T-helper 1 cell treated with Interleukin-12 subunit alpha and Interleukin-12 subunit beta and Interleukin-4 antibody, amounts not matched to agents 30 μg/mL and 1 μg/mL, for 36 hours (primary cell): ENCODE measurements around the gene ZBP1.

Experiments used
- H3K27ac Mint-ChIP-seq: one replicate; pipeline ENCODE4 v1.8.0; 2021; ENCODE audit warnings: mild to moderate bottlenecking, mixed read lengths
- H3K27me3 Mint-ChIP-seq: one replicate; pipeline ENCODE4 v1.8.0; 2021; ENCODE audit warnings: low read depth, mixed read lengths
- H3K36me3 Mint-ChIP-seq: one replicate; pipeline ENCODE4 v1.8.0; 2021; ENCODE audit warnings: low read depth, mixed read lengths
- H3K4me1 Mint-ChIP-seq: one replicate; pipeline ENCODE4 v1.8.0; 2021; ENCODE audit warnings: low read depth, mixed read lengths
- H3K4me3 Mint-ChIP-seq: one replicate; pipeline ENCODE4 v1.8.0; 2021; ENCODE audit warnings: mild to moderate bottlenecking, moderate library complexity, mixed read lengths
- H3K9me3 Mint-ChIP-seq: one replicate; pipeline ENCODE4 v1.8.0; 2021; ENCODE audit warnings: mixed read lengths

Gene ZBP1

GRCh38 chr20:57577679-57578475 lies 42.3 kb downstream of the ZBP1 start:
- Mint-ChIP-seq H3K9me3 (no peaks in the 10 kb centered on the region), H3K36me3 (no peaks in the 10 kb centered on the region), H3K4me1 (no peaks in the 10 kb centered on the region), H3K27ac (no peak overlapping the region), H3K27me3 (peaks cover 17% of the 10 kb centered on the region), H3K4me3 (no peak overlapping the region)

- Mint-ChIP-seq H3K36me3 (no peaks in the 10 kb centered on the region), H3K27me3 (peaks cover 22% of the 10 kb centered on the region), H3K27ac (no peak overlapping the region), H3K4me1 (no peaks in the 10 kb centered on the region), H3K9me3 (no peaks in the 10 kb centered on the region), H3K4me3 (no peak overlapping the region)
Measured at GRCh38 chr20:57576617-57577550, 43.3 kb downstream of the ZBP1 start.

- no peak overlapping the region for H3K27ac Mint-ChIP-seq
- H3K36me3 Mint-ChIP-seq: no peaks in the 10 kb centered on the region
- H3K9me3 Mint-ChIP-seq: no peaks in the 10 kb centered on the region
- peaks cover 22% of the 10 kb centered on the region for H3K27me3 Mint-ChIP-seq
- no peak overlapping the region for H3K4me3 Mint-ChIP-seq
- H3K4me1 Mint-ChIP-seq: no peaks in the 10 kb centered on the region
Measured at GRCh38 chr20:57576002-57576401, 44.2 kb downstream of the ZBP1 start.

GRCh38 chr20:57574954-57575353 lies 45.3 kb downstream of the ZBP1 start:
- H3K36me3 Mint-ChIP-seq: no peaks in the 10 kb centered on the region
- H3K4me3 Mint-ChIP-seq: no peak overlapping the region
- no peak overlapping the region for H3K27ac Mint-ChIP-seq
- H3K27me3 Mint-ChIP-seq: peaks cover 14% of the 10 kb centered on the region
- no peaks in the 10 kb centered on the region for H3K9me3 Mint-ChIP-seq
- H3K4me1 Mint-ChIP-seq: no peaks in the 10 kb centered on the region

- H3K9me3 Mint-ChIP-seq: no peaks in the 10 kb centered on the region
- peaks cover 9% of the 10 kb centered on the region for H3K27me3 Mint-ChIP-seq
- H3K36me3 Mint-ChIP-seq: no peaks in the 10 kb centered on the region
- no peaks in the 10 kb centered on the region for H3K4me1 Mint-ChIP-seq
- no peak overlapping the region for H3K4me3 Mint-ChIP-seq
- no peak overlapping the region for H3K27ac Mint-ChIP-seq
Measured at GRCh38 chr20:57573894-57574293, 46.3 kb downstream of the ZBP1 start.

- Mint-ChIP-seq H3K27me3 (peaks cover 9% of the 10 kb centered on the region), H3K4me1 (no peaks in the 10 kb centered on the region), H3K36me3 (no peaks in the 10 kb centered on the region), H3K27ac (no peak overlapping the region), H3K9me3 (no peaks in the 10 kb centered on the region), H3K4me3 (no peak overlapping the region)
Measured at GRCh38 chr20:57573242-57573641, 47.0 kb downstream of the ZBP1 start.

GRCh38 chr20:57571782-57572416 lies 48.3 kb downstream of the ZBP1 start:
- no peak overlapping the region for H3K4me3 Mint-ChIP-seq
- H3K9me3 Mint-ChIP-seq: no peaks in the 10 kb centered on the region
- H3K27ac Mint-ChIP-seq: no peak overlapping the region
- H3K27me3 Mint-ChIP-seq: peaks cover 9% of the 10 kb centered on the region
- H3K4me1 Mint-ChIP-seq: no peaks in the 10 kb centered on the region
- H3K36me3 Mint-ChIP-seq: no peaks in the 10 kb centered on the region

GRCh38 chr20:57570920-57571319 lies 49.3 kb downstream of the ZBP1 start:
- H3K4me3 Mint-ChIP-seq: no peak overlapping the region
- no peaks in the 10 kb centered on the region for H3K4me1 Mint-ChIP-seq
- H3K36me3 Mint-ChIP-seq: no peaks in the 10 kb centered on the region
- no peaks in the 10 kb centered on the region for H3K9me3 Mint-ChIP-seq
- H3K27ac Mint-ChIP-seq: no peak overlapping the region
- H3K27me3 Mint-ChIP-seq: peaks cover 9% of the 10 kb centered on the region

- Mint-ChIP-seq H3K27ac (no peak overlapping the region), H3K27me3 (peaks cover 9% of the 10 kb centered on the region)
Measured at GRCh38 chr20:57570145-57570850, 49.9 kb downstream of the ZBP1 start.

GRCh38 chr20:57568960-57569359 lies 51.3 kb downstream of the ZBP1 start:
- H3K27me3 Mint-ChIP-seq: peaks cover 13% of the 10 kb centered on the region
- no peaks in the 10 kb centered on the region for H3K9me3 Mint-ChIP-seq
- no peak overlapping the region for H3K27ac Mint-ChIP-seq
- H3K4me1 Mint-ChIP-seq: no peaks in the 10 kb centered on the region
- no peaks in the 10 kb centered on the region for H3K36me3 Mint-ChIP-seq
- no peak overlapping the region for H3K4me3 Mint-ChIP-seq

More at GRCh38 chr20:57570145-57570850, 49.9 kb downstream of the ZBP1 start:
- Mint-ChIP-seq H3K36me3 (no peaks in the 10 kb centered on the region), H3K4me1 (no peaks in the 10 kb centered on the region), H3K9me3 (no peaks in the 10 kb centered on the region), H3K4me3 (no peak overlapping the region)

- Mint-ChIP-seq H3K36me3 (no peaks in the 10 kb centered on the region), H3K27me3 (peaks cover 13% of the 10 kb centered on the region), H3K9me3 (no peaks in the 10 kb centered on the region), H3K27ac (no peak overlapping the region), H3K4me1 (no peaks in the 10 kb centered on the region), H3K4me3 (no peak overlapping the region)
Measured at GRCh38 chr20:57568088-57568896, 51.9 kb downstream of the ZBP1 start.

GRCh38 chr20:57567471-57568079 lies 52.7 kb downstream of the ZBP1 start:
- no peak overlapping the region for H3K27ac Mint-ChIP-seq
- H3K4me3 Mint-ChIP-seq: no peak overlapping the region
- no peaks in the 10 kb centered on the region for H3K9me3 Mint-ChIP-seq
- no peaks in the 10 kb centered on the region for H3K36me3 Mint-ChIP-seq
- H3K27me3 Mint-ChIP-seq: peaks cover 9% of the 10 kb centered on the region
- H3K4me1 Mint-ChIP-seq: no peaks in the 10 kb centered on the region

- no peaks in the 10 kb centered on the region for H3K36me3 Mint-ChIP-seq
- H3K27ac Mint-ChIP-seq: no peak overlapping the region
- H3K4me1 Mint-ChIP-seq: no peaks in the 10 kb centered on the region
- H3K4me3 Mint-ChIP-seq: no peak overlapping the region
- H3K27me3 Mint-ChIP-seq: peaks cover 7% of the 10 kb centered on the region
- no peaks in the 10 kb centered on the region for H3K9me3 Mint-ChIP-seq
Measured at GRCh38 chr20:57566803-57567459, 53.3 kb downstream of the ZBP1 start.
